ENCODE results near the gene EN2.

Gene EN2

GRCh38 chr7:155463114-155463811, 5.3 kb downstream of the EN2 start:
- no peak for DNase-seq (ENCODE audit: low spot score)
- POLR2A ChIA-PET (ENCODE audit: low non-redundant PET) = no interaction called here
- TF ChIP-seq, protein P1, sequence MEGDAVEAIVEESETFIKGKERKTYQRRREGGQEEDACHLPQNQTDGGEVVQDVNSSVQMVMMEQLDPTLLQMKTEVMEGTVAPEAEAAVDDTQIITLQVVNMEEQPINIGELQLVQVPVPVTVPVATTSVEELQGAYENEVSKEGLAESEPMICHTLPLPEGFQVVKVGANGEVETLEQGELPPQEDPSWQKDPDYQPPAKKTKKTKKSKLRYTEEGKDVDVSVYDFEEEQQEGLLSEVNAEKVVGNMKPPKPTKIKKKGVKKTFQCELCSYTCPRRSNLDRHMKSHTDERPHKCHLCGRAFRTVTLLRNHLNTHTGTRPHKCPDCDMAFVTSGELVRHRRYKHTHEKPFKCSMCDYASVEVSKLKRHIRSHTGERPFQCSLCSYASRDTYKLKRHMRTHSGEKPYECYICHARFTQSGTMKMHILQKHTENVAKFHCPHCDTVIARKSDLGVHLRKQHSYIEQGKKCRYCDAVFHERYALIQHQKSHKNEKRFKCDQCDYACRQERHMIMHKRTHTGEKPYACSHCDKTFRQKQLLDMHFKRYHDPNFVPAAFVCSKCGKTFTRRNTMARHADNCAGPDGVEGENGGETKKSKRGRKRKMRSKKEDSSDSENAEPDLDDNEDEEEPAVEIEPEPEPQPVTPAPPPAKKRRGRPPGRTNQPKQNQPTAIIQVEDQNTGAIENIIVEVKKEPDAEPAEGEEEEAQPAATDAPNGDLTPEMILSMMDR (conservative IDR thresholded peaks at IDR 0.05; ENCODE audit: low read depth) = no peak
- CTCF ChIA-PET = no interaction called here
- H3K27ac ChIP-seq = no peak overlapping the region

DNA sequence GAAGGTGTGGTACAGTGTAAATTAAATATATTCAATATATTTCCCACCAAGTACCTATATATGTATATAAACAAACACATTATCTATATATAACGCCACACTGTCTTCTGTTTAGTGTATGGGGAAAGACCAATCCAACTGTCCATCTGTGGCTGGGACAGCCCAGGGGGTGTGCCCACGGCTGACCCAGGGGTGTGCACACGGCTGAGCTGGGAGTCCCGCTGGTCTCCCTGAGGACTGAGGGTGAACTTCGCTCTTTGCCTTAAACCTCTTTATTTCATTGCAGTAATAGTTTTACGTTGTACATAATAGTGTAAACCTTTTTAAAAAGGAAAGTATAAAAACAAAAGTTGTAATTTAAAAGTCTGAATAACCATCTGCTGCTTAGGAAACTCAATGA, 6.3 kb downstream of the EN2 start:
- ChIA-PET CTCF (no interaction called here), POLR2A (ENCODE audit: low non-redundant PET) (no interaction called here)
- no peak overlapping the region for H3K27ac ChIP-seq
- TF ChIP-seq, protein P1 (conservative IDR thresholded peaks at IDR 0.05; ENCODE audit: low read depth) = no peak
- DNase-seq (ENCODE audit: low spot score) = no peak

DNA sequence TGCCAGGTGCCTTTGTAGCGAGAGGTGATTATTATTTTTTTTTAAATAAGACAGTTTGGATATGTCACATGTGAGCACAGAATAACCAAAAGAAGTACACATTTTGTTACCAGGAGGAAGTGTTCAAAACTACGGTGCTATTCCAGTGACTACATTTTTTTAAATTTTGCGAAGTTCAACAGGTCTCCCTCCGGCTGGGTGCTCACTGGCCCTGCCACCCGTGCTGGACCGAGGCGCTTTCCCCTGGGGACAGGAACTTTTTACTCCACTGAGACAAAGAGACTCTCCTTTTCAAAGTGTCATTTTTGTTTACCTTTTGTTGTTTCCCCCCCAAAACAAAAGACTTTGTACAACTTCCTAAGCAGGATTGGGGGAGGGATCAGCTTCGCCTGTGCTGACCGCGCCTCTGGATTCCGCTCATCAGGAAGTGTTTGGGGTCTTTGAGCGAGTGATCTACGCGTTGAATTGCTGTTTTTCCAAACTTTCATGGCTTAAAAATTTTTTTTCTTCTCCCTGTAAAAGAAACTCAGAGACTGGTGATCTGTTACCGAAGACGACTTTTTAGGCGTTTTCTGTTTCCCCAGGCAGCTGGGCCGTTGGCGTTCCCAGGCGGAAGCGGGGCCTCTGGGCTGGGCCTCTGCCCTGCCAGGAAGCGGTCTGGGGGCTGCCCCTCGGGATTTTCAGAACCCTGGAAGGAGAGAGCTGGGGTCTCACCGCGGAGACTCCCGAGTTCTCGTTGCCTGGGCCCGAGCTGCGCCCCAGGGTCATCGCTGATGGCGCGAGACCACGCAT, 7.2 kb downstream of the EN2 start:
- DNase-seq (ENCODE audit: low spot score) = no peak
- CTCF ChIA-PET = no interaction called here
- POLR2A ChIA-PET (ENCODE audit: low non-redundant PET) = no interaction called here
- H3K27ac ChIP-seq = no peak overlapping the region
- TF ChIP-seq, protein P1 (conservative IDR thresholded peaks at IDR 0.05; ENCODE audit: low read depth) = no peak

DNA sequence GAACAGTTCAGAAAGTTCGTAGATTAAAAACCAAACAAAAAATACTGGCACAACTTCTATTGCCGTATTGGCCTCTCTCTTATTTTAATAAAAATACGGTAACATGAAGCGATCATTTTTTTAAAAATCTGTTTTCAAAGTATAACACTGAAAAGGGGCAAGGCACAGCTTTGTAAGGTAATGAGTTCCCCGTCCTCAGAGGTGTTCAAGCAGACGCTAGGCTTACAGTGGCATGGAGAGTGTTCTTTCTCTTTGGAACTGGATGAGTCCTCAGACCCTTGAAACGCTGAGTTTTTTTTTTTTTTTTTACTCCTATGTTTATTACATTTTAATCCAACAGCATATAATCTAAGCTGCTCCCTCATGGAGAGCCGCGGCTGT, 7.8 kb downstream of the EN2 start:
- TF ChIP-seq, protein P1 (conservative IDR thresholded peaks at IDR 0.05; ENCODE audit: low read depth) = no peak
- H3K27ac ChIP-seq = no peak overlapping the region
- ChIA-PET POLR2A (ENCODE audit: low non-redundant PET) (no interaction called here), CTCF (no interaction called here)
- no peak for DNase-seq (ENCODE audit: low spot score)

DNA sequence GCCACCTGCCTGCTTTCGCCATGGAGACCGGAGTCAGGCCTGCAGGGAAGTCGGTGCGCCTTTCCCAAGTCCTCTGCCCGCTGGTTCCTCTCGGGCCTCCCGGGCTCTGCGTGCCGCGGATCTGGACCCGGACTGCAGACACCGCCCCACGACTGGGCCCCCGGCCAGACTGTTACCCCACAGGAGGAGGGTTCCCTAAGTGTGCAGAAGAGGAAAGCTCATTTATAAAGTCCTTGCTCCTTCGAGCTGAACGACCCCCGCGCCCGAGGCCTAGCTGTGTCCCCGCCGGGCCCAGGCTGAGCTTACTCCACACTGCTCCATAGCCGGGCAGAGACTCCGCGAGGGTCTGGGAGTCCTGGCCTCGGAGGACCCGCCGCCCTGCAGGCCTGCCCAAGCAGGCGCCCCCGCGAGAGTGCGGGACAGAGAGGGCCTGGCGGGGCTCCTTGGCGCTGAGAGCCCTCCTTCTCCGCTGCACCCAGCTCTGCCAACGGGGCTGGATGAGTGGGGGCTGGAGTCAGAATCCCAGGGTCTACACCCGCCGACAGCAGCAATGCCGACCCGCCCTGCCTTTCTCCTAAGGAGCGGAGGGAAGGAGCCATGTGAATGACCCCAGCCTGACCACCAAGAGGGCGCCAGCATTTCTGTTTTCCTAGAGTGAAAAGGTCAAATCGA, 8.3 kb downstream of the EN2 start:
- DNase-seq (ENCODE audit: low spot score) = no peak
- POLR2A ChIA-PET (ENCODE audit: low non-redundant PET) = no interaction called here
- TF ChIP-seq, protein P1 (conservative IDR thresholded peaks at IDR 0.05; ENCODE audit: low read depth) = no peak
- H3K27ac ChIP-seq = no peak overlapping the region
- CTCF ChIA-PET = no interaction called here

- CTCF ChIA-PET = no interaction called here
- POLR2A ChIA-PET (ENCODE audit: low non-redundant PET) = no interaction called here
- TF ChIP-seq, protein P1 (conservative IDR thresholded peaks at IDR 0.05; ENCODE audit: low read depth) = no peak
- DNase-seq (ENCODE audit: low spot score) = no peak
- H3K27ac ChIP-seq = no peak overlapping the region
Observed at GRCh38 chr7:155466814-155467733, 9.1 kb downstream of the EN2 start.

Measured in RWPE1 (cell line).